CD4-positive, alpha-beta T cell (primary cell): ENCODE data around the gene CLCN2. TPM values are rescaled to one million over a fixed set of nuclear protein-coding genes. Genes with fewer than 3 reads are reported as not detected.

Experiments used
- ATAC-seq: fragments of 200-7000 bp; cut with Tn5 transposase; one replicate; pipeline ENCODE4 v1.10.0; 2022; ENCODE audit warnings: mild to moderate bottlenecking; ENCODE audit not compliant: poor library complexity
- CTCF ChIA-PET: fragments of 350-600 bp; sonication (Branson Sonifier 250); formaldehyde crosslinking; loops from one replicate; lab custom pipeline; 2021; ENCODE audit warnings: antibody characterized with exemption, inconsistent platforms; lab: Charles Lee
- POLR2A ChIA-PET: fragments of 350-600 bp; sonication (Branson Sonifier 250); formaldehyde crosslinking; loops from one replicate; lab custom pipeline; 2021; ENCODE audit warnings: antibody characterized with exemption, inconsistent platforms; lab: Charles Lee
- DNase-seq, 14 experiments: peaks; one replicate each; pipeline ENCODE4 v3.0.0-alpha.2; 2013 to 2020; ENCODE audit warnings: mixed read lengths in 2 of 14
- H3K27ac ChIP-seq, 2 donors: one replicate each; pipeline versions ENCODE4 v1.5.1 to v1.7.0; 2013; ENCODE audit warnings: low read length in 2 of 2, low read depth in 1 of 2, mild to moderate bottlenecking in 1 of 2
- H3K27me3 ChIP-seq, 2 experiments: 1 replicate in 1 of 2; 2 replicates in 1 of 2; pipeline versions ENCODE4 v1.6.1 to v1.7.0; 2013; ENCODE audit warnings: low read length in 2 of 2, control low read depth in 1 of 2, mild to moderate bottlenecking in 1 of 2, moderate library complexity in 1 of 2; ENCODE audit not compliant: insufficient read depth in 2 of 2, control insufficient read depth in 1 of 2
- H3K36me3 ChIP-seq: one replicate; pipeline ENCODE4 v1.6.1; 2013; ENCODE audit warnings: low read length, control low read depth; ENCODE audit not compliant: insufficient read depth
- H3K4me1 ChIP-seq: one replicate; pipeline ENCODE4 v1.6.1; 2013; ENCODE audit warnings: low read length, control low read depth; ENCODE audit not compliant: insufficient read depth
- H3K4me3 ChIP-seq: one replicate; pipeline ENCODE4 v1.5.1; 2013; ENCODE audit warnings: mild to moderate bottlenecking, low read length, moderate library complexity
- H3K9me3 ChIP-seq, 2 experiments: 1 replicate in 1 of 2; 2 replicates in 1 of 2; pipeline versions ENCODE4 v1.6.1 to v1.7.0; 2013; ENCODE audit warnings: low read length in 2 of 2, mild to moderate bottlenecking in 2 of 2, control low read depth in 1 of 2, moderate library complexity in 1 of 2; ENCODE audit not compliant: control insufficient read depth in 1 of 2, insufficient read depth in 1 of 2
- H3K27ac Mint-ChIP-seq: one replicate; pipeline ENCODE4 v1.8.0; 2020; ENCODE audit warnings: mixed read lengths
- H3K27me3 Mint-ChIP-seq: one replicate; pipeline ENCODE4 v1.8.0; 2021; ENCODE audit warnings: mixed read lengths
- H3K36me3 Mint-ChIP-seq: one replicate; pipeline ENCODE4 v1.8.0; 2021; ENCODE audit warnings: low read depth, mixed read lengths
- H3K4me1 Mint-ChIP-seq: one replicate; pipeline ENCODE4 v1.8.0; 2021; ENCODE audit warnings: low read depth, mixed read lengths
- H3K4me3 Mint-ChIP-seq: one replicate; pipeline ENCODE4 v1.8.0; 2020; ENCODE audit warnings: mild to moderate bottlenecking, mixed read lengths
- H3K9me3 Mint-ChIP-seq: one replicate; pipeline ENCODE4 v1.8.0; 2020; ENCODE audit warnings: mixed read lengths
- intact Hi-C, 2 experiments: fragments of 100-400 bp; cut with DNase I in 1 of 2; cut with micrococcal nuclease in 1 of 2; formaldehyde crosslinking; loops; one replicate each; pipeline versions ENCODE4 v1.15.1 to v1.9.0; 2023 to 2025; cut with DNase I, micrococcal nuclease
- total RNA-seq, 174 experiments: library from RNA in 2 of 174; stranded (reverse) in 2 of 174; gene quantifications; one replicate each; pipeline ENCODE4 v1.2.3 and lab custom pipeline; 2021 to 2026
- TF ChIP-seq, protein P1 (sequence below): fragments of 200-600 bp; IDR thresholded peaks from one replicate; pipeline ENCODE4 v1.8.0; 2022; ENCODE audit warnings: antibody characterized with exemption, mild to moderate bottlenecking

Gene CLCN2
- total RNA-seq, 2 experiments from 2014 or later = 3.2 to 3.5 TPM

GRCh38 chr3:184352897-184353545 is 8.4 kb downstream of the CLCN2 start:
- Mint-ChIP-seq H3K9me3 (no peaks in the 10 kb centered on the region), H3K4me1 (no peaks in the 10 kb centered on the region), H3K27me3 (no peaks in the 10 kb centered on the region), H3K27ac (no peak overlapping the region), H3K36me3 (no peaks in the 10 kb centered on the region), H3K4me3 (no peak overlapping the region)
- Histone ChIP-seq H3K36me3 (no peaks in the 10 kb centered on the region), H3K27me3 (no peaks in the 10 kb centered on the region), H3K9me3 (no peaks in the 10 kb centered on the region), H3K4me3 (no peak overlapping the region), H3K4me1 (peaks cover 8% of the 10 kb centered on the region), H3K27ac (no peak overlapping the region)
- ATAC-seq (no peak), DNase-seq (peak in 1 of 14 experiments; percentile 20)
- CTCF ChIA-PET = interaction anchor here (2.8 kb wide), 1 partner anchor 161 kb away, joined by 8 read pairs; no protein-coding TSS in a partner anchor
- intact Hi-C loops = loop anchor here in 1 of 2 experiments (5.0 kb wide), 1 partner anchor 189 kb away; no protein-coding TSS in a partner anchor
- POLR2A ChIA-PET = no interaction called here
- TF ChIP-seq, protein P1, sequence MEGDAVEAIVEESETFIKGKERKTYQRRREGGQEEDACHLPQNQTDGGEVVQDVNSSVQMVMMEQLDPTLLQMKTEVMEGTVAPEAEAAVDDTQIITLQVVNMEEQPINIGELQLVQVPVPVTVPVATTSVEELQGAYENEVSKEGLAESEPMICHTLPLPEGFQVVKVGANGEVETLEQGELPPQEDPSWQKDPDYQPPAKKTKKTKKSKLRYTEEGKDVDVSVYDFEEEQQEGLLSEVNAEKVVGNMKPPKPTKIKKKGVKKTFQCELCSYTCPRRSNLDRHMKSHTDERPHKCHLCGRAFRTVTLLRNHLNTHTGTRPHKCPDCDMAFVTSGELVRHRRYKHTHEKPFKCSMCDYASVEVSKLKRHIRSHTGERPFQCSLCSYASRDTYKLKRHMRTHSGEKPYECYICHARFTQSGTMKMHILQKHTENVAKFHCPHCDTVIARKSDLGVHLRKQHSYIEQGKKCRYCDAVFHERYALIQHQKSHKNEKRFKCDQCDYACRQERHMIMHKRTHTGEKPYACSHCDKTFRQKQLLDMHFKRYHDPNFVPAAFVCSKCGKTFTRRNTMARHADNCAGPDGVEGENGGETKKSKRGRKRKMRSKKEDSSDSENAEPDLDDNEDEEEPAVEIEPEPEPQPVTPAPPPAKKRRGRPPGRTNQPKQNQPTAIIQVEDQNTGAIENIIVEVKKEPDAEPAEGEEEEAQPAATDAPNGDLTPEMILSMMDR = no peak

DNA sequence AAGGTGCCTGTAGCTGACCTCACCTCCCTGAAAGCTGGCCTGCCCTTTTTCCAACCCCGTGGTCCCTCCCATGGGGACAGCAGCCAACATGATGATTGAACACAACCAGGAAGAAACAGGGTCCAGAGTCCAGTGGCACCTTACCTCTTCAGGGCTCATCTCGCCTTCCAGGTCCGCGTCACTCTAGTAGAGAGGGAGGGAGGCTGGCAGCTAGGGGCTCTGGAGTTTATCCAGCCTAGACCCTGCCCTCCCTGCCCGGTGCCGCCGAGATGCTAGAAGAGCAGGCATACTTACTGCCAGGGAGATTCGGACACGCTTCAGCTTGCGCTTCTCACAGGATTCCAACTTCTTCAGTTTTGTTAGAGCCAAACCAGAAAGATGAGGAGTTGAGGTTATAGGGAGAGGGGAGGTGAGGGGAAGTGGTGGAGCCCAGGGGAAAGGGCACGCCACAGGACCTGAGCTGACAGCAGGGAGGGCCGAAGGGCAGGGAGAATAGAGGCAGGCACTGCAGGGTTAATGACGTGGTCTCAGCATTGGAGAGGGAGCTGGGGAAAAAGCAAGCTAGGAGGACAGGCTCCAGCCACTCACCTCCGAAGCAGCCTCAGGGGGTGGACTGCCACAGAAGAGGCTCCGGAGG is 9.1 kb downstream of the CLCN2 start:
- no peak overlapping the region for H3K4me3 Mint-ChIP-seq
- H3K27me3 Mint-ChIP-seq = no peaks in the 10 kb centered on the region
- intact Hi-C loops = loop anchor here in 1 of 2 experiments (5.0 kb wide), 1 partner anchor 190 kb away; no protein-coding TSS in a partner anchor
- H3K36me3 Mint-ChIP-seq = no peaks in the 10 kb centered on the region
- H3K9me3 Mint-ChIP-seq = no peaks in the 10 kb centered on the region
- no peak overlapping the region for H3K27ac Mint-ChIP-seq
- H3K9me3 ChIP-seq = no peaks in the 10 kb centered on the region
- ATAC-seq = no peak
- H3K27ac ChIP-seq = no peak overlapping the region
- peak in 1 of 14 experiments; percentile 7 for DNase-seq
- TF ChIP-seq, protein P1 = no peak
- ChIA-PET POLR2A (no interaction called here), CTCF (interaction anchor here (1.6 kb wide), 1 partner anchor 161 kb away, joined by 3 read pairs; no protein-coding TSS in a partner anchor)
- H3K27me3 ChIP-seq = no peaks in the 10 kb centered on the region
- no peaks in the 10 kb centered on the region for H3K4me1 Mint-ChIP-seq
- H3K4me1 ChIP-seq = peaks cover 8% of the 10 kb centered on the region
- H3K4me3 ChIP-seq = no peak overlapping the region
- H3K36me3 ChIP-seq = no peaks in the 10 kb centered on the region

- no peak overlapping the region for H3K4me3 ChIP-seq
- H3K4me1 ChIP-seq = peaks cover 8% of the 10 kb centered on the region
- no peaks in the 10 kb centered on the region for H3K4me1 Mint-ChIP-seq
- POLR2A ChIA-PET = no interaction called here
- no peaks in the 10 kb centered on the region for H3K27me3 Mint-ChIP-seq
- no peaks in the 10 kb centered on the region for H3K36me3 ChIP-seq
- CTCF ChIA-PET = interaction anchor here (1.6 kb wide), 1 partner anchor 162 kb away, joined by 3 read pairs; no protein-coding TSS in a partner anchor
- ATAC-seq (no peak), DNase-seq (no peak)
- H3K36me3 Mint-ChIP-seq = no peaks in the 10 kb centered on the region
- no peak overlapping the region for H3K27ac ChIP-seq
- H3K9me3 ChIP-seq = no peaks in the 10 kb centered on the region
- no peak overlapping the region for H3K4me3 Mint-ChIP-seq
- H3K27ac Mint-ChIP-seq = no peak overlapping the region
- TF ChIP-seq, protein P1 = no peak
- intact Hi-C loops = loop anchor here in 1 of 2 experiments (5.0 kb wide), 1 partner anchor 191 kb away; no protein-coding TSS in a partner anchor
- H3K9me3 Mint-ChIP-seq = no peaks in the 10 kb centered on the region
- no peaks in the 10 kb centered on the region for H3K27me3 ChIP-seq
Observed at GRCh38 chr3:184351511-184352148, 9.8 kb downstream of the CLCN2 start.
